CD4-positive, alpha-beta T cell treated with Interleukin-15 for 1 hour (primary cell): ENCODE data around the gene MPND.

Experiments used
- DNase-seq: peaks from one replicate; pipeline ENCODE4 v3.0.0-alpha.2; 2020

Gene MPND

DNA sequence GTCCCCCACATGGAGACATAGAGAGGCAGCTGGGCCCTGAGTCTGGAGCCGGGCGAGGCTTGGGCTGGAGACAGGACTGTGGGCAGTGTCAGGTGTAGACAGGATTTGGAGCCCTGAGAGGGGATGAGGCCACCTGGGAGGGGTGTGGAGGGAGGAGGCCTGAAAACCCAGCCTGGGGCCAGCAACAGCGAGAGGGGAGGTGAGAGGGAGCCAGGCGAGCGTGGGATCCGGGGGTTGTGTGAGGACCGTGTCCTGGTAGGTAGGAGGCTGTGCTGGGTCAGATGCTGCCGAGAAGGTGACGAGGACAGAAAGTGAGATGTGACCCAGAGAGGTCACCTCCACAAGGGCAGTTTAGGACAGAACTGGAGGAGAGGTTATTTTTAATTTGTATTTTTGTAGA, 7.4 kb downstream of the MPND start:
- no peak for DNase-seq

DNA sequence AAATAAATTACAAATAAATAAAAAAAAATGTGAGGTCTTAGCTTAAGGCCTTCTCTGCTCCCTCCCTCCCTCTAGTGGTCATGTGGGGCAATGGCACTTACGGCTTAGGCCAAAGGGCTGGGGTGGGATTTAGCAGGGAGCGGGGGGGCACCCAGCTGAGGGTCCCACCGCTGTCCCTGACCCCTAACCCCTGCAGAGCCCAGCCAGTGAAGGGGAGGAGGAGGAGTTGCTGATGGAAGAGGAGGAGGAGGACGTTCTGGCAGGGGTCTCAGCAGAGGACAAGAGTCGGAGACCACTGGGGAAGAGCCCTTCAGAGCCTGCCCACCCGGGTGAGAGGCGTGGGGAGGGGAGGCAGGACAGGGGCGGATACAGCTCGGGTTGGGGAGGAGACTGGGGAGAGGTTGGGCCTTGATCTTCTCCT, 9.3 kb downstream of the MPND start:
- peak; percentile 64 for DNase-seq

DNA sequence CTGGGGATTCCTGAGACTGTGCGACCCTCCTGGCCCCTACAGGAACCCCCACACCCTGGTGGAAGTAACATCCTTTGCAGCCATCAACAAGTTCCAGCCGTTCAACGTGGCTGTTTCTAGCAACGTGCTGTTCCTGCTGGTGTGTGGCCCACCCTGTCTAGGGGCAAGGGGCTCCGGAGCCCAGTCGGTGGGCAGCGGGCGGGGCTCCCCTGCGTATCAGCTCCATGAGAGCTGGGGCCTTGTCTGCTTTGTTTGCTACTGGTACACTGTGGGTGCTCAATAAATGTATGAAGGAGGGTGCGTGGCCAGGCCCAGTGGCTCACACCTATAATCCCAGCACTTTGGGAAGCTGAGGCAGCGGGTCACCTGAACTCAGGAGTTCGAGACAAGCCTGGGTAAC, 10.9 kb downstream of the MPND start:
- no peak for DNase-seq

DNA sequence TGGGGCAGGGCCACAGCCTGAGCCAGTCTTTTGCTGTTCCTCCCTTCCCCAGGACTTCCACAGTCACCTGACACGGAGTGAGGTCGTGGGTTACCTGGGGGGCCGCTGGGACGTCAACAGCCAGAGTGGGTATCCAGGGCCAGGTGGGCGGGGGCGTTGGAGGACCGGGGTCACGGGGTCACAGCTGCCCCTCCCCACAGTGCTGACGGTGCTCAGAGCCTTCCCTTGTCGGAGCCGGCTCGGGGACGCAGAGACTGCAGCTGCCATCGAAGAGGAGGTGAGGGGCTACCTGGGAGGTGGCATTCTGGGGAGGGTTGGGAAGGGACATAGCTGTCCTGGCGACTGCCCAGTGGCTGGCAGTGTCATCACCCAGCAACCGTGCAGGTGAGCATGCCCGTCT, 11.5 kb downstream of the MPND start:
- DNase-seq: no peak

DNA sequence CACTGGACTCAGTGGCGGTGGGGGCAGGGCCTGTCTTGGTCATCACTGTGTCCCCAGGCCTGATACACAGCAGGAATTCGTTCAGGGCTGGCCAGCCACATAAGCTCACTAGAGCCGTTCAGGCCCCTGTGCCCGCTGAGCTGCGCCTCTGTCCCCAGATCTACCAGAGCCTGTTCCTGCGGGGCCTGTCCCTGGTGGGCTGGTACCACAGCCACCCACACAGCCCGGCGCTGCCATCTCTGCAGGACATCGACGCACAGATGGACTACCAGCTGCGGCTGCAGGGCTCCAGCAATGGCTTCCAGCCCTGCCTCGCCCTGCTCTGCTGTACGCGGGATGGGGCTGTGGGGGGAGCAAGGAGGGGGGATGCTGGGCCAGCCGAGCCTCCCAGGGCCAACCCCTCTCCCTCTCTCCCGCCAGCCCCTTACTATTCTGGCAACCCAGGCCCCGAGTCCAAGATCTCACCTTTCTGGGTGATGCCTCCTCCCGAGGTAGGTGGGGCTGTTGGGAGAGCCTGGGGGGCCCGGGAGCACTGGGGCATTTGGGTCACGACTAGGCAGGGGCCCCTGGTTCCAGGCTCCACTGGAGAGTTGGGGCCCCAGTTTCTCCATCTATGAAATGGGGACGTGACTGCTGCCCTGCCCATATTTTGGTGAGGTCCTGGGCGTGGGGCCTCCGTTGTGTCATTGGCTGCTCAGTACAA, 13.9 kb downstream of the MPND start:
- no peak for DNase-seq

DNA sequence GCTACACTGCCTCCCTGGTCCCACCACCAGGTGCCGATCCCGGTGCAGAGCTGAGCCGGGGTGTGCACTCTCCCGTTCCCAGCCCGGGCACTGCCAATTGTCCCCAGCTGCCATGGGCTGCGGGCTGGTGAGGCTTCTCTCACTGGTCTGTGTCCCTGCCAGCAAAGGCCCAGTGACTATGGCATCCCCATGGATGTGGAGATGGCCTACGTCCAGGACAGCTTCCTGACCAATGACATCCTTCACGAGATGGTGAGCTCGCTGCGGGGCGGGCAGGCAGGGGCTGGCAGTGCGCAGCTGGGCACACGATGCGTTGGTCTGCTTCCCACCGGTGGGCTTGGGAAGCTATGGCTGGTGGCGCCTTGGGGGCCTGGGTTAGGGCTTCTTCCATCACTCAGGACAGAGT, 14.6 kb downstream of the MPND start:
- DNase-seq: no peak

DNA sequence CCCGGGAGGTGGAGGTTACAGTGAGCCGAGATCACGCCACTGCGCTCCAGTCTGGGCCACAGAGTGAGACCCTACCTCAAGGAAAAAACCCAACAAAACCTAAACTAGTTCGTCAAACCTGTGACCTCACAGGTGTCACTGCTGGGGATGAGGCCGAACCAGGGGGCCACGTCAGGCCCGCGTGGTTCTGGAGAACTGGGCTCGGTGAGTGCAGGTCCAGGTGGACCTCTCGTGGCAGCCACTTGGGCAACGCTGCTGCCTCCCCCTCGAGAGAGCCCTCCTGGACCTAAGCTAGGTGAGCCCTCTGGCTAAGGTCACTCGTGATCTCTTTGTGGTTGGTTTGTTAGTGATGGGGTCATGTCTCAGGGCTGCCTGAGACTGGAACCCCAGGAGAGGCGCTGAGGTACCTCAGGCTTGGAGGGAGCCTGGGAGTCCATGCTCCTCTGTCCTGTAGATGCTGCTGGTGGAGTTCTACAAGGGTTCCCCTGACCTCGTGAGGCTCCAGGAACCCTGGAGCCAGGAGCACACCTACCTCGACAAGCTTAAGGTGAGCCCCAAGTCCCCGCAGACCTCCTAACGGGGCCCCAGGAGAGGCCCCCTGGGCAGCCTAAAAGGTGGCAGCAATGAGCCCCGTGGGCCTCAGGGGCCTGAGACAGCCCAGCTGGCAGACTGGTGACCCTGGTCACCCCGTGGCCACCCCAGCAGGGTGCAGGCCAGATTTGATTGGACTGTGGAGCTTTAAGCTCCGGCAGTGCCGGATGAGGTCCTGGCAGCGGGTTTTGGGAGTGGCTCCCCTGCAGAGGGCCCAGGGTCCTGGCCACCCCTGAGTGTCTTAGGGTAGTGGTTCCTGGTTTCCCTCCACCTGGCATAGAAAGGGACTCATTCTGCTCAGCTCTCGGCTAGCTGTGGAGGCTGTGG, 15.6 kb downstream of the MPND start:
- no peak for DNase-seq

DNA sequence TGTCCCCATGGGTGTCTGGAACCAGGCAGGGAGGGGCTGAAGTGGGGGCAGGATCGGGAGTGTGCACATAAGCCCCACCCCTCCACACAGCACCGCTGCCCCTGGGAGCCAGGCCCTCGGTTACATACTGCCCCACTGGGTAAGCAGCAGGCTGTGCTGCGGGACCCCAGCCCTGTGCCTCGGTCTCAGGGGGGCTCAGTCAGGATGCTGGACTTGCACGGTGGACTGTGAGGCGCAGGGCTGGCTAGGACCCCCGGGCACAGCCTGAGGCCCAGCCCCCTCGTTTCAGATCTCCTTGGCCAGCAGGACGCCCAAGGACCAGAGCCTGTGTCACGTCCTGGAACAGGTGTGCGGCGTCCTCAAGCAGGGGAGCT, 16.3 kb downstream of the MPND start:
- DNase-seq: no peak

DNA sequence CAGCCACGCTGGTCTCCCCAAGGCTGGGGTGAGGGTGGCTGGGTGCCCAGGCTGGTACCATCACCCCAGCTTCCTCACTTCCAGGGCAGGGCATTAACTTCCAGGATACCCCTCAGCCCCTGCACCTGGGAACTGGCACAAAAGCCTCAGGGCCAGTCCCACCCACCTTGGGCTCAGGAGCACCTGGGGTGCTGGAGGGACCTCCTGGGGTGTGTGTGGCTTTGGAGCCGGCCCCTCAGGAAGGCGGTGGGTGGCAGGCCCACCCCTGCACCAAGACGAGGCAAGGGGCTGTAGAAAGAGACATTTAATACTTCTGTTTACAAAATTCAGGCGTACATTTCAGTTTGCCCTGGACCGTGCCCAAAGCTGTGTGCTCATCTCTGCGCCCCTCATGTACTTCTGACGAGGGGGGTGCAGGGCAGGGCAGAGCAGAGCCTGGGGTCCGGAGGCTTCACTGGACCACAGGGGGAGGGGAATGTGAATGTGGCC, 16.8 kb downstream of the MPND start:
- no peak for DNase-seq

DNA sequence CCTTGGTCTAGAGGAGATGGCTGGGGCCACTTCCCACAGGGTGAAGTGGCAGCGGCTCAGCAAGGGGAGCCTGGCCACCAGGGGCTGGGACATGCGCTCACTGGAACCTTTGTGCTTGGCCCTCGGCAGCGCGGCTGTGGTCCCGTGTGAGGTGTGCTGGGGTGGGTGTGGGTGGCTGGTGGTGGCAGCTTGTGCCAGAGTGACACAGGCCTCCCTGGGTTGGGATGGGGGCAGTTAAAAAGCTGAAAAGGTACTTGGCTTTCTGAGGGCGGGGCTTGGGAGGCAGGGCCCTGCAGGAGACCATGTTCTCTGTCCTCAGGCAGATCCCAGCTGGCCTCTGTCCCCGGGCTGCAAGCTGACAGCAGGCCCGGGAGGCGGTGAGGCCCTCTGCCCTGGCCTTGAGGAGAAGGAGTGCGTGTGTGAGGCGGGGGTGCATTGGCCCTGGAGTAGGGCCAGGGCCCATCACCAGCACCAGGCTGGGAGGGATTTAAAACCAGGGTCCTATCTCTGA, 17.3 kb downstream of the MPND start:
- no peak for DNase-seq

DNA sequence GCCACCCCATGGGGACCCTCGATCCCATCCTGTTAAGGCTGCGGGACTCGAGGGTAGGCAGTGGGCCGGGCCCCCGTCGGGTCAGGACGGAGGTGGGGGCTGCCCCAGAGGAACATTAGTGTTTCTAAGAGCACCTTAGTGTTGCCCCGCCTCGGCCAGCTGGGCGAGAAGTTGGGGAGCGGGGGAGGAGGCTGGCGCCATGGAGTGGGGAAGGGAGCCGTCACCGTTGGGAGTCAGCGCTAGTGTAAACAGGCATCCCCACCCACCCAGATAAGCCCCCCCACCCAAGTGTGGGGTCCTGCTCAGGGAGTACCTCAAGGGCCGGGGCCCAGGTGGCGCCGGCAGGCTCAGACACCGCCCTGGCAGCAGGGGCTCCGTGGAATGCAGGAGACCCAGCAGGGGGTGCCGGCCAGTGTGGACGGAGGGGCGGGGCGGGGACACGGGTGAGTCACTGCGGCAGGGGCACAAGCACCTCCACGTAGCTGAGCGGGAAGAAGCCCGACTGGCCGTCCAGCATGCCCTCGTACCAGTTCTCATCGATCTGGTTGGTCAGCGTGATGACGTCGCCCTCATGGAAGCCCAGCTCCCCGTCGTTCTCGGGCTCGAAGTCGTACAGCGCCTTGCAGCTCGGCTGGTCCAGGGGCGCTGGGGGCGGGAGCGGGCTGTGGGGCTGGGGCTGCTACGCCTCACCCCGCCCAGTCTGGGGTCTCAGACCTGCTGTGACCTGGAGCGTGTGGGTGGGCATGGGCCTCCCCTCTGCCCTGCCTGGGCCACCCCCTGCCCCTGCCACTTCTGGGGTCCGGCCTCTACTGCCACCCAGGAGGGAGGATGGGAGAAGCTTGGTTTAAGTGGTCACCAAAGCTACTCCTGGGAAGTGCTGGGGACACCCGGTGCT, 18.0 kb downstream of the MPND start:
- no peak for DNase-seq

DNA sequence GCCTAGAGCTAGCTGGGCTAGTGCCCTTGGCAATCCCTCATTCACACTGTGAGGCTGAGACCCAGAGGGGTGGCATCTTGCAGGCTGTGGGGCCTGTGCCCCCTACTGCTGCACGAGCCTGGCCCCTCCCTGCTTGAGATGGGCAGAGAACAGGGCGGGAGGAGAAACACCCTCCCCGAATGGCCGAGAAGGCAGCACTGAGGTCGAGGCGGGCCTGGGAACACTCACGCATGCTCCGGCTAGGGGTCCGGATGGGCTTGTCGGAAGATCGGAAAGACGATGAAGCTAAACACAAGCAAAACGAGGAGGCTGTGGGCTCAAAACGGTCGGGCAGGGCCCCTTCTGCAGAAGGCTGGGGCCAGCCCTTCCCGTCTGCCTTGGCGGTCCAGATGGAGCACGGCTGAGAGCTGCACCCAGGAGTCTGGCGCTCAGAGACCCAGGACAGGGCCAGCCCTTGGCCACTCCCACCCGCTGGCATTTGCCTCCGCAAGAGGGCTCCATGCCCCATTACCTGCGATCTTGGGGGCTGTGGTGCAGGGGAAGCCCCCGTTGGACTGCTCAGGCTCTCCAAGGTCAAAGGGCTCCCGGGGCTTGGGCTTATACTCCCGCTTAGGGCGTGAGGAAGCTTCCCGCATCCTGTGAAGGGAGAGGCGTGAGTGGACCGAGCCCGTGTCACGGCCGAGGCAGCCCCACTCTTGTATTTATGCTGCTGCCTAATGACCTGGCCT, 18.9 kb downstream of the MPND start:
- no peak for DNase-seq

DNA sequence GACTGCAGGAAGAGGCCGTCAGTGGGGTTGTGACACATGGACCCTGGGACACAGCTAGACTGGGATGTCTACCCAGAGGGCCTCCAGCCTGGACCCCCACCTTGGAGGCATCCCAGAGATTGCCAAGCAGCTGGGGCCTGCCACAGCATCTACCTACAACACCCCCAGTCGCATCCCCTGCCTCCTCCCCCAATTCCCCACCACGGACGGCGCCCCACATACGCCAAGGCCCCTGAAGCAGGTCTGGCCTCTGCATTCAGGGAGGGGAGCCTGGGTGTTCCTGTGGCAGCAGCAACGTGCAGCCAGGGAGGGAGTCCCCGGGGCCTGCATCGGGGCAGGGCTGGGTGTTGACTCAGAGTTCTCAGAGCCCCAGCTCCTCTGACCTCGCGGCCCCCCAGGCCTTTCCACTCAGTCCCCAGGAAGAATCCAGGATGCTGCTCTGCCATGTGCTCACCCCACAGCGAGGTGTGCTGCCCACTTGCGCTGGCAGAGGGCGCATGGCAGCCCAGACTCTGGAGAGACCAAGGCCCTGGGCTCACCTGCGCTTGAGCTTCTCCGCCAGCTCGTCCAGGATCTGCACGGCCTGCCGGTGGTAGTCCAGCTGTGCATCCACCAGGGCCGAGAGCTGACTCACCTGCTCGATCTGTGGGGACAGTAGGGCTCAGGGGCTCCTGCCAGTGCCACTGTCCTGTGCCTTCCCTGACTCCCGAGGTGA, 19.6 kb downstream of the MPND start:
- no peak for DNase-seq

DNA sequence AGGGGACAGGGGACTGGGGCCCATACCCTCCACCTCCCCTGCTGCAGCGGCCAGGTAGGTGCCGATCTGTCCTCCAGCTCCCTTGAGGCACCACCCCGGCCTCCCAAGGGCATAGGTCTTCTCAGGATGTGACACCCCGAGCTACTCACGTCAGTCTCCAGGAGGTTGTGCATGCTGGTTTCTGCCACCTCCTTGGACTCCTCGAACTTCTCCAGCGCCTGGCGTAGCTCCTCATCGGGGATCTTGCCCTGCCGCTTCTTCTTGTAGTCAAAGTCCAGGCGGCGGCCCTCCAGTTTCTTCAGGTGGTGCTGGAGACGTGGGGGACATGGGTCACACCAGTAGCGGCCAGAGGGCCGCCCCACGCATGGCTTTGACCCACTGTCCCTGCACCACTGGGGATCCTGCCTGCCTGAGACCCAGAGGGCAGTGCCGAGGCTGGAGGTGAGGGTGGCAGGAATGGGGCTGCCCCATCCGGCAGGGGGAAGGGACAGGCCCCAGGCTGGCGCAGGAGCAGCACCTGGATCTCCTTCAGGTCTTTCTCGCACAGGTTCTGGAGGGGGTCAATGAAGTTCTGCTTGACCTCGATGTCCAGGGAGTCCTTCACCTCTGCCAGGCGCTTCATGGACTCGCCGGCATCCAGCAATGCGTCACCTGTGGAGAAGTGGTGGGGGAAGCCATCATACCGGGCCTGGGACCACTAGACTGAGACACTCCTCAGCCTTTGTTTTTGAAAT, 20.4 kb downstream of the MPND start:
- DNase-seq: no peak

DNA sequence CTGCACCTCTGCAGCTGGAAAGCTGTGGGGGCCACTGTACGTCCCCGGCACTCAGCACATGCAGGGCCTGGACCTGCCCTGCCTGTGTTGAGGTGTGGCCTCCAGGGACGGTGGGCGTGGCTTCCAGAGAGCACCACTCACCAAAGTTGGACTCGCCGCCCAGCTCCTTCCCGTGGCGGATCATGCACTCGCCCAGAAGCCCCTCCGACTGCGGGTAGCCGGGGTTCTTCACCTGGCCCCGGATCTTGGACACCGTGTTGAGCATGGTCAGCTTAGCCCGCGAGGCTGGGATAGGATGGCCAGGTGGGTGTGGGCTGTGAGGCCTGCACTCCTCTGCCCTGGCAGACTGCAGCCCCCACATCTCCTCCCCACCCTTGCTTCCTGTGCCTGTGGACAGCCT, 22.0 kb downstream of the MPND start:
- DNase-seq: no peak

DNA sequence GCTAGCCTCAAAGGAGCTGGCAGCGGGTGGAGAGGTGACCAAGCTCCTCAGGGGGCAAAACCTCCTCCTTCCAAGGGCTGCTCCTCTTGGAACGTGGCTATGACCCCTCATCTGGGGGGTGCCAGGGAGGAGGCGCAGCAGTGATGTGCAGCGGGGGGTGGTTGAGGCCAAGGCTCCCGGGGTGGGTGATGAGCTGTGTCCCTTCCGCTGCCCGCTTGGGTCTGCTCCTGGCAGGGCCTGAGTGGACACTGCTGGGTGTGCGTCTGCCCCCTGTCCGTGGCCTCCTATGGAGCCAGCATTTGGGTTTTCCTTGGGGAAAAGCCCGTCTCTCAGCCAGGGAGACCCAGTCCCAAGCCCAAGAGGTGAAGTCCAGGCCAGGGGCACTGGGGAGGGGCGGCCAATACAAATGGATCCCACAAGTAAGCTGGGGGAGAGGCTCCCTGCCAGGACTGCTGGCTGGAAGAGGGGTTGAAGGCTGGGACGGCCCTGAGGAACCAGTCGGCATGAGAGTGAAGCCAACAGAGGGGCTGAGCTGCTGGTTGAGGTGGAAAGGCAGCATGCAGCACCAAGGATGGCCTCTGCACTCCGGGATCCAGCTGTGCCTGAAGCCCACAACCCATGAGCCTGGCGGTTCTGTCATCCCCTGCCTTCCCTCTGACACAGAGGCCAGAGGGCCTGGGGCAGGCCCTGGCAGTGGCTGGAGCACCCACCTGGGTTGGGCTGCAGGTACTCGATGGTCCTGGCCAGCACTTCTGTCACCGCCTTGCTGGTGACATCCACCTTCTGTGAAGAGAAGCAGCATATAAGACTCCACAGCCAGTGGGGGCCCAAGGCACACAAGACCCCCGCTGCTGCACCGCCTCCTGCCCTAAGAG, 22.7 kb downstream of the MPND start:
- DNase-seq: no peak

DNA sequence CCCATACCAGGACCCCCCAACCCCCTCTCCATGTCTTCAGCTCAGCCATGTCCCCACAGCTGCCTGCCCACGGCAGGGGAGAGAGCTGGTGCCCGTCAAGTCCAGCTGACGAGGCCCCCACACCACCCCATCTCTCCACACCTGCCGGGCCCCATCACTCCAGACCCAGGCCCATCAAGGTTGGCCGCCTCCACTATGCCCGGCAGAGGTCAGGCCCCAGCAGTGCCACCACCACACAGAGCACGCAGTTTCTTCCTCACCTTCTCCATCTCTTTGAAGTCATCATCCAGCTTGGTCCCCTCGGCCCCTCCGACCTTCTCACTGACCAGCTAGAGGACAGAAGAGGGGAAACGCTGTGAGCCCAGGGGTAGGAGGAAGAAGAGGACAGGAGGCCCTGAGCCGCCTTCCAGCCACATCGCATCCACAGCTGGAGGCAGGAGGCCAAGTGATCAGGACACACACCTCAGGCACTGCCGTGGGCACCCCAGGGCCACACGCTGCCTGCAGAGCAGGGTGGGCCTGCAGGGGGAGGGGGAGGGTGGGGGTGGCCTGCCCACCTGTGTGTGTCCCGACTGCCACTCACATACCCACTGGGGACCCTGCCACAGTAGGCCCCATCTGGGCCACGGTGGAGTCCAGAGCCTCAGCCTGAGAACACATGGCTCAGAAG, 23.4 kb downstream of the MPND start:
- no peak for DNase-seq

DNA sequence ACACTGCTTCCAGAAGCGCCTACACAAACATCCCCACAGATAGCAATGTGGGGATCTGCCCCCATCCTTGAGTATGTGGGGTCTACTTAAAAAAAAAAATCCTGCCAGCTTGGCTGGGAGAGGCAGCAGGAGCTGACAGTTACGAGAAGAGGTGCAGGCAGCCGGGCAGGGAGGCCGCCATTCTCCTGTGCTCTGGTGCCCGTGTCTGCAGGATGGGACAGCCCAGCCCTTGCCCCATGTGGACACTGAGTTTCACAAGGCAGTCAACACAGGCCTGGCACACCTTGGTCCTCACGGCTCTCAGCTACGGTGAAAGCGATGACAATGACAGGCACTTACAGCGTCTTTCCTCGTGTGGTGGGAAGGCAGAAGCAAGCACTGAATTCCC, 24.0 kb downstream of the MPND start:
- DNase-seq: no peak

DNA sequence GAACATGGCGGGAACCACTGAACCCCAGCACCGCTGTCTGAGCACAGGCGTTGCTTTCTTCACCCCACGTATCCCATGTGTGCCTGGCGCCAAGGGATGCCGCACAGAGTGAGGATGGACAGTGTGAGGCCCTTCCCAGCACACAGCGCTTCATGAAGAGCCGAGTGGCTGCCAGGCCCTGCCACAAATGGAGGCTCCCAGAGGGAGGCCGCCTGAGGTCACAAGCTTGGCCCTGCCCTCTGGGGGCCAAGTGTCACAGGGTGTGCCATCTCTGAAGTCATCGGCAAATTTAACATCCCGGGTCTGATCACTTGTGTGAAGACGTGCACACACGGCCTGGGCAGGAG, 24.4 kb downstream of the MPND start:
- peak; percentile 25 for DNase-seq
